Measurements from ENCODE around the gene CLOCK. TPM values are rescaled to one million over a fixed set of nuclear protein-coding genes. Genes with fewer than 3 reads are reported as not detected.
A peak's percentile ranks its signal among the peaks of the same experiment; 100 is the strongest.

CLOCK gene
- polyA plus RNA-seq, 1 of the 3 experiments (the other 2 are of a cell fraction): 4.2 TPM

DNA sequence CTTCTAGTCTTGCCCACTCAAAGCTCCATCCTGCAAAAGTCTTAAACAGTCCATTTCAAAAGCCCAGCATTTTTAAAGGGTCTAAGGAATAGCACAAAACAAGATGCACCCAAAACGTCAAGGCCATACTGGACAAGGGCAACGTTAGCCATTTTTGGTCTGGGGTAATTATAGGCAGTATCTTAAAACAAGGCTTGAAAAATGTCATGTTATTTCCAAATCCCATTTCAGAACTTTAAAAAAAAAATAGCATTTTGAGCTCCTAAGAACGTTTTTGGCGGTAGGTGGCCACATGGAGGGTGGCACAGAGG lies 151.5 kb downstream of the CLOCK start:
- H4K20me1 ChIP-seq (ENCODE audit: insufficient read depth): peaks cover 32% of the 10 kb centered on the region
- H3K27me3 ChIP-seq (ENCODE audit: insufficient read depth): no peaks in the 10 kb centered on the region
- H3K27ac ChIP-seq (ENCODE audit: low read depth in 2 of 2, low read length in 1 of 2): peak overlapping the region; percentile 81 to 86
- H3K9me3 ChIP-seq: no peaks in the 10 kb centered on the region
- peak overlapping the region; percentile 98 for H3K9ac ChIP-seq
- ChIA-PET CTCF (interaction anchor here (0.8 to 1.4 kb wide), 6 partner anchors 28 to 159 kb away, joined by 3 to 5 read pairs (median 4); no protein-coding TSS in a partner anchor), POLR2A (interaction anchor here (0.7 to 2.3 kb wide), 7 partner anchors 8 to 1162 kb away, joined by 4 to 8 read pairs (median 4); partner anchors contain the start of gene SRD5A3)
- peaks cover 3 to 17% of the 10 kb centered on the region in 2 experiments for H3K36me3 ChIP-seq (replicated peaks in 1 of 2; ENCODE audit: control insufficient read depth in 1 of 2, insufficient read depth in 2 of 2, low read length in 1 of 2)
- DNase-seq: no peak
- TF ChIP-seq, protein P1, sequence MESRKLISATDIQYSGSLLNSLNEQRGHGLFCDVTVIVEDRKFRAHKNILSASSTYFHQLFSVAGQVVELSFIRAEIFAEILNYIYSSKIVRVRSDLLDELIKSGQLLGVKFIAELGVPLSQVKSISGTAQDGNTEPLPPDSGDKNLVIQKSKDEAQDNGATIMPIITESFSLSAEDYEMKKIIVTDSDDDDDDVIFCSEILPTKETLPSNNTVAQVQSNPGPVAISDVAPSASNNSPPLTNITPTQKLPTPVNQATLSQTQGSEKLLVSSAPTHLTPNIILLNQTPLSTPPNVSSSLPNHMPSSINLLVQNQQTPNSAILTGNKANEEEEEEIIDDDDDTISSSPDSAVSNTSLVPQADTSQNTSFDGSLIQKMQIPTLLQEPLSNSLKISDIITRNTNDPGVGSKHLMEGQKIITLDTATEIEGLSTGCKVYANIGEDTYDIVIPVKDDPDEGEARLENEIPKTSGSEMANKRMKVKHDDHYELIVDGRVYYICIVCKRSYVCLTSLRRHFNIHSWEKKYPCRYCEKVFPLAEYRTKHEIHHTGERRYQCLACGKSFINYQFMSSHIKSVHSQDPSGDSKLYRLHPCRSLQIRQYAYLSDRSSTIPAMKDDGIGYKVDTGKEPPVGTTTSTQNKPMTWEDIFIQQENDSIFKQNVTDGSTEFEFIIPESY (IDR thresholded peaks at IDR 0.05; ENCODE audit: borderline replicate concordance, low read depth): no peak
- TF ChIP-seq SIN3A (IDR thresholded peaks at IDR 0.05; ENCODE audit: borderline replicate concordance, low read depth, low read length): no peak
- no peak for TF ChIP-seq FOSL2 (IDR thresholded peaks at IDR 0.05; ENCODE audit: borderline replicate concordance, low read depth)
- 0 out of 2 replicates have a peak, but pooled peaks have one; percentile 78 for TF ChIP-seq MXI1 (IDR thresholded peaks at IDR 0.05; ENCODE audit: low read depth, low read length)
- TF ChIP-seq, protein P2, sequence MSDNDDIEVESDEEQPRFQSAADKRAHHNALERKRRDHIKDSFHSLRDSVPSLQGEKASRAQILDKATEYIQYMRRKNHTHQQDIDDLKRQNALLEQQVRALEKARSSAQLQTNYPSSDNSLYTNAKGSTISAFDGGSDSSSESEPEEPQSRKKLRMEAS (IDR thresholded peaks at IDR 0.05; ENCODE audit: low read depth): 0 out of 2 replicates have a peak, but pooled peaks have one; percentile 73
- TF ChIP-seq, protein P3, sequence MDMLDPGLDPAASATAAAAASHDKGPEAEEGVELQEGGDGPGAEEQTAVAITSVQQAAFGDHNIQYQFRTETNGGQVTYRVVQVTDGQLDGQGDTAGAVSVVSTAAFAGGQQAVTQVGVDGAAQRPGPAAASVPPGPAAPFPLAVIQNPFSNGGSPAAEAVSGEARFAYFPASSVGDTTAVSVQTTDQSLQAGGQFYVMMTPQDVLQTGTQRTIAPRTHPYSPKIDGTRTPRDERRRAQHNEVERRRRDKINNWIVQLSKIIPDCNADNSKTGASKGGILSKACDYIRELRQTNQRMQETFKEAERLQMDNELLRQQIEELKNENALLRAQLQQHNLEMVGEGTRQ (IDR thresholded peaks at IDR 0.05; ENCODE audit: borderline replicate concordance, low read depth, low read length): no peak
- TF ChIP-seq RAD21 (IDR thresholded peaks at IDR 0.05; ENCODE audit: low read length): no peak
- TF ChIP-seq, protein P4, sequence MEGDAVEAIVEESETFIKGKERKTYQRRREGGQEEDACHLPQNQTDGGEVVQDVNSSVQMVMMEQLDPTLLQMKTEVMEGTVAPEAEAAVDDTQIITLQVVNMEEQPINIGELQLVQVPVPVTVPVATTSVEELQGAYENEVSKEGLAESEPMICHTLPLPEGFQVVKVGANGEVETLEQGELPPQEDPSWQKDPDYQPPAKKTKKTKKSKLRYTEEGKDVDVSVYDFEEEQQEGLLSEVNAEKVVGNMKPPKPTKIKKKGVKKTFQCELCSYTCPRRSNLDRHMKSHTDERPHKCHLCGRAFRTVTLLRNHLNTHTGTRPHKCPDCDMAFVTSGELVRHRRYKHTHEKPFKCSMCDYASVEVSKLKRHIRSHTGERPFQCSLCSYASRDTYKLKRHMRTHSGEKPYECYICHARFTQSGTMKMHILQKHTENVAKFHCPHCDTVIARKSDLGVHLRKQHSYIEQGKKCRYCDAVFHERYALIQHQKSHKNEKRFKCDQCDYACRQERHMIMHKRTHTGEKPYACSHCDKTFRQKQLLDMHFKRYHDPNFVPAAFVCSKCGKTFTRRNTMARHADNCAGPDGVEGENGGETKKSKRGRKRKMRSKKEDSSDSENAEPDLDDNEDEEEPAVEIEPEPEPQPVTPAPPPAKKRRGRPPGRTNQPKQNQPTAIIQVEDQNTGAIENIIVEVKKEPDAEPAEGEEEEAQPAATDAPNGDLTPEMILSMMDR (IDR thresholded peaks at IDR 0.05): peak; percentile 31
- no peak for TF ChIP-seq ELF1 (IDR thresholded peaks at IDR 0.05)
- no peak for TF ChIP-seq TAF1 (IDR thresholded peaks at IDR 0.05; ENCODE audit: borderline replicate concordance, low read depth, low read length)
- peaks cover 0 to 5% of the 10 kb centered on the region in 2 experiments; a peak in 2 of 4 replicates for H3K4me1 ChIP-seq (ENCODE audit: control insufficient read depth in 1 of 2, insufficient read depth in 2 of 2, low read depth in 1 of 2, low read length in 1 of 2)
- no peaks in the 10 kb centered on the region for H3K9me2 ChIP-seq
- peaks cover 11% of the 10 kb centered on the region for H3F3A ChIP-seq (replicated peaks; ENCODE audit: insufficient read depth)
- peak overlapping the region; percentile 99 for H3K4me2 ChIP-seq
- H3K4me3 ChIP-seq (ENCODE audit: low read depth in 2 of 2, low read length in 1 of 2): peak overlapping the region; percentile 81 to 90
- 10% methylated on average over 4 of the region's 4 CpGs for WGBS (ENCODE audit: low lambda C conversion rate)
- peaks cover 42% of the 10 kb centered on the region for H3K79me2 ChIP-seq (ENCODE audit: insufficient read depth)
- H2AFZ ChIP-seq (ENCODE audit: low read depth): peak overlapping the region; percentile 90
